Activated CD8-positive, alpha-beta T cell treated with anti-CD3 and anti-CD28 coated beads, Interleukin-2, amount 10 ng/mL, durations not matched to agents 7 days and 5 days (primary cell): ENCODE data around the gene GTF2H4. TPM values are rescaled to one million over a fixed set of nuclear protein-coding genes. Genes with fewer than 3 reads are reported as not detected.

ENCODE experiments used
- microRNA-seq: library from miRNA; unstranded; fragments of <30 nt; microRNA quantifications from one replicate; pipeline ENCODE4 v1.2.0, GENCODE V29; 2022
- total RNA-seq, 2 experiments: library from RNA; stranded (reverse); gene quantifications; one replicate each; pipeline ENCODE4 v1.2.3, GENCODE V29; 2021

The GTF2H4 gene
- total RNA-seq, 2 experiments from 2014 or later = 30.0 to 30.1 TPM

Small RNAs within 50 kb of the gene (microRNA-seq; reads per million reads assigned to microRNA genes)
- 2.9 reads per million for gene MIR4640

Other genes starting within 250 kb of the GTF2H4 start
- 10 to 100 TPM; 38.5 to 41.0 TPM for gene DHX16, start 235.2 kb upstream of the GTF2H4 start, total RNA-seq
- 100 to 1,000 TPM; 286 to 304 TPM for gene PPP1R18, start 221.6 kb upstream of the GTF2H4 start, total RNA-seq
- gene NRM, start 217.2 kb upstream of the GTF2H4 start, total RNA-seq = 10 to 100 TPM; 41.7 to 44.6 TPM
- gene MDC1, start 190.9 kb upstream of the GTF2H4 start, total RNA-seq = 10 to 100 TPM; 48.5 to 52.4 TPM
- gene TUBB, start 187.9 kb upstream of the GTF2H4 start, total RNA-seq = 1,000 to 10,000 TPM; 1,638 to 1,703 TPM
- gene FLOT1, start 165.5 kb upstream of the GTF2H4 start, total RNA-seq = 100 to 1,000 TPM; 314 to 317 TPM
- gene IER3, start 163.7 kb upstream of the GTF2H4 start, total RNA-seq = 10 to 100 TPM; 76.6 to 82.9 TPM
- 1 to 10 TPM; 6.3 to 7.4 TPM for gene DDR1, start 23.7 kb upstream of the GTF2H4 start, total RNA-seq
- gene VARS2, start 6.0 kb downstream of the GTF2H4 start, total RNA-seq = 10 to 100 TPM; 38.4 to 38.8 TPM
- gene SFTA2, start 24.0 kb downstream of the GTF2H4 start, total RNA-seq = not detected
- not detected for gene MUCL3, start 32.8 kb downstream of the GTF2H4 start, total RNA-seq
- gene MUC21, start 75.5 kb downstream of the GTF2H4 start, total RNA-seq = not detected
- gene MUC22, start 102.3 kb downstream of the GTF2H4 start, total RNA-seq = not detected
- gene C6orf15, start 204.4 kb downstream of the GTF2H4 start, total RNA-seq = not detected
- gene PSORS1C1, start 206.6 kb downstream of the GTF2H4 start, total RNA-seq = not detected
- not detected for gene CDSN, start 212.2 kb downstream of the GTF2H4 start, total RNA-seq
- gene PSORS1C2, start 230.9 kb downstream of the GTF2H4 start, total RNA-seq = not detected
- 10 to 100 TPM; 36.5 to 41.9 TPM for gene CCHCR1, start 249.6 kb downstream of the GTF2H4 start, total RNA-seq